Measurements from ENCODE around the gene OR5L2. TPM values are rescaled to one million over a fixed set of nuclear protein-coding genes. Genes with fewer than 3 reads are reported as not detected.

The OR5L2 gene
- total RNA-seq, 2 donors from 2014 or later, result not detected

Other genes starting within 250 kb of the OR5L2 start
- gene OR4C11, start 219.6 kb upstream of the OR5L2 start, total RNA-seq, result not detected
- gene OR4P4, start 192.1 kb upstream of the OR5L2 start, total RNA-seq, result not detected
- gene OR4S2, start 178.9 kb upstream of the OR5L2 start, total RNA-seq, result not detected
- not detected for gene OR4C6, start 165.0 kb upstream of the OR5L2 start, total RNA-seq
- not detected for gene OR5D13, start 53.8 kb upstream of the OR5L2 start, total RNA-seq
- gene OR5D14, start 31.7 kb upstream of the OR5L2 start, total RNA-seq, result not detected
- not detected for gene OR5L1, start 15.9 kb upstream of the OR5L2 start, total RNA-seq
- not detected for gene OR5D18, start 7.6 kb upstream of the OR5L2 start, total RNA-seq
- gene OR5D16, start 11.5 kb downstream of the OR5L2 start, total RNA-seq, result not detected
- not detected for gene TRIM51, start 56.1 kb downstream of the OR5L2 start, total RNA-seq
- not detected for gene OR5W2, start 87.4 kb downstream of the OR5L2 start, total RNA-seq
- not detected for gene OR5I1, start 109.2 kb downstream of the OR5L2 start, total RNA-seq
- gene OR10AG1, start 142.7 kb downstream of the OR5L2 start, total RNA-seq, result not detected
- not detected for gene OR5F1, start 167.4 kb downstream of the OR5L2 start, total RNA-seq
- gene OR5AS1, start 200.4 kb downstream of the OR5L2 start, total RNA-seq, result not detected

Data from activated naive CD4-positive, alpha-beta T cell treated with anti-CD3 and anti-CD28 coated beads, Interleukin-2, amount 50 U/mL, for 72 hours (primary cell).